Airway epithelial cell (primary cell): Measurements from ENCODE around the gene VPS72. TPM values are rescaled to one million over a fixed set of nuclear protein-coding genes. Genes with fewer than 3 reads are reported as not detected.

Experiments used
- total RNA-seq: library from RNA; depleted of rRNA; stranded (reverse); fragments of >200 nt; gene quantifications from 2 replicates; pipeline ENCODE4 v1.2.3, GENCODE V29; 2015

Gene VPS72
- 40.7 and 59.0 TPM in 2 replicates for total RNA-seq

GRCh38 chr1:151189637-151190445 lies at the start of gene VPS72:
TSS of gene VPS72 (minus strand) at chr1:151190197. CDS start at chr1:151190121, 76 bp downstream.

GRCh38 chr1:151198254-151199127 lies 8.5 kb upstream of the VPS72 start, which contains the start of gene PIP5K1A:
TSS of gene PIP5K1A (plus strand) at chr1:151198552. CDS start at chr1:151198997, 445 bp downstream.

GRCh38 chr1:151175863-151176262 lies 14.1 kb downstream of the VPS72 start, which contains the start of gene TMOD4:
TSS of gene TMOD4 (minus strand) at chr1:151175981. CDS start at chr1:151174875, 1,106 bp downstream.

GRCh38 chr1:151165738-151166504 lies 24.1 kb downstream of the VPS72 start, which contains the start of the genes LYSMD1 and SCNM1:
TSS of gene LYSMD1 (minus strand) at chr1:151165902. CDS start at chr1:151165258, 644 bp downstream.
TSS of gene SCNM1 (plus strand) at chr1:151166144. CDS start at chr1:151166153, 9 bp downstream.

GRCh38 chr1:151156515-151156819 lies 33.5 kb downstream of the VPS72 start, which contains the start of gene TNFAIP8L2:
TSS of gene TNFAIP8L2 (plus strand) at chr1:151156649. CDS start at chr1:151158698, 2,049 bp downstream.

GRCh38 chr1:151146412-151147131 lies 43.4 kb downstream of the VPS72 start, which contains the start of gene SEMA6C:
TSS of gene SEMA6C (minus strand) at chr1:151146631. CDS start at chr1:151142621, 4,010 bp downstream.

Other genes with a start within 250 kb of the VPS72 start
- 53.4 and 84.1 TPM in 2 replicates for gene CERS2, start 215.4 kb downstream of the VPS72 start, total RNA-seq
- 1.1 and 1.4 TPM in 2 replicates for gene ANXA9, start 207.9 kb downstream of the VPS72 start, total RNA-seq
- gene MINDY1, start 183.3 kb downstream of the VPS72 start, total RNA-seq: 10.5 and 18.4 TPM in 2 replicates
- gene PRUNE1, start 181.7 kb downstream of the VPS72 start, total RNA-seq: 10.8 and 17.1 TPM in 2 replicates
- gene BNIPL, start 153.6 kb downstream of the VPS72 start, total RNA-seq: 27.9 and 30.5 TPM in 2 replicates
- gene C1orf56, start 142.4 kb downstream of the VPS72 start, total RNA-seq: 0.84 and 1.1 TPM in 2 replicates
- 105 and 116 TPM in 2 replicates for gene CDC42SE1, start 130.6 kb downstream of the VPS72 start, total RNA-seq
- 17.5 and 20.9 TPM in 2 replicates for gene MLLT11, start 129.8 kb downstream of the VPS72 start, total RNA-seq
- 4.3 and 6.0 TPM in 2 replicates for gene GABPB2, start 119.4 kb downstream of the VPS72 start, total RNA-seq
- gene SEMA6C, start 43.6 kb downstream of the VPS72 start, total RNA-seq: 0.46 and 1.2 TPM in 2 replicates
- not detected in 2 replicates for gene TNFAIP8L2, start 33.5 kb downstream of the VPS72 start, total RNA-seq
- gene LYSMD1, start 24.3 kb downstream of the VPS72 start, total RNA-seq: 7.2 and 9.7 TPM in 2 replicates
- gene SCNM1, start 24.1 kb downstream of the VPS72 start, total RNA-seq: 24.1 and 26.5 TPM in 2 replicates
- gene TMOD4, start 14.2 kb downstream of the VPS72 start, total RNA-seq: not detected in 2 replicates
- gene PIP5K1A, start 8.4 kb upstream of the VPS72 start, total RNA-seq: 35.0 and 55.4 TPM in 2 replicates
- 149 and 155 TPM in 2 replicates for gene PSMD4, start 64.5 kb upstream of the VPS72 start, total RNA-seq
- 19.5 and 20.5 TPM in 2 replicates for gene ZNF687, start 92.1 kb upstream of the VPS72 start, total RNA-seq
- gene PI4KB, start 137.2 kb upstream of the VPS72 start, total RNA-seq: 31.4 and 43.4 TPM in 2 replicates
- 34.1 and 40.9 TPM in 2 replicates for gene RFX5, start 157.1 kb upstream of the VPS72 start, total RNA-seq
- 7.7 and 8.6 TPM in 2 replicates for gene SELENBP1, start 182.5 kb upstream of the VPS72 start, total RNA-seq
- gene PSMB4, start 209.4 kb upstream of the VPS72 start, total RNA-seq: 327 and 332 TPM in 2 replicates